HepG2 (cell line): ENCODE results near the gene RPL41. TPM values are rescaled to one million over a fixed set of nuclear protein-coding genes. Genes with fewer than 3 reads are reported as not detected.

Experiments
- ARNTL ChIP-seq: sonication (generic); formaldehyde crosslinking; IDR thresholded peaks from 2 replicates; pipeline ENCODE4 v1.4.0; 2020; ENCODE audit warnings: mild to moderate bottlenecking, missing genetic modification reagents
- ATRX ChIP-seq: sonication (generic); formaldehyde crosslinking; IDR thresholded peaks from 2 replicates; pipeline ENCODE4 v1.4.0; 2020; ENCODE audit warnings: missing genetic modification reagents, borderline replicate concordance
- GABPB1 ChIP-seq: IDR thresholded peaks from 2 replicates; pipeline ENCODE4 v1.6.1; 2016; ENCODE audit warnings: mild to moderate bottlenecking, missing genetic modification reagents, moderate library complexity, missing compliant biosample characterization
- HMG20A ChIP-seq: IDR thresholded peaks from 2 replicates; pipeline ENCODE4 v1.6.1; 2016; ENCODE audit warnings: borderline replicate concordance
- KDM4B ChIP-seq: sonication (generic); formaldehyde crosslinking; IDR thresholded peaks from 2 replicates; pipeline ENCODE4 v1.4.0; 2020; ENCODE audit warnings: missing genetic modification reagents
- PAWR ChIP-seq: sonication (generic); formaldehyde crosslinking; IDR thresholded peaks from 2 replicates; pipeline ENCODE4 v1.4.0; 2020; ENCODE audit warnings: missing genetic modification reagents, mild to moderate bottlenecking, borderline replicate concordance
- PHF8 ChIP-seq: sonication (generic); formaldehyde crosslinking; IDR thresholded peaks from 2 replicates; pipeline ENCODE4 v1.5.0; 2020; ENCODE audit warnings: missing genetic modification reagents
- SMYD3 ChIP-seq: sonication (generic); formaldehyde crosslinking; IDR thresholded peaks from 2 replicates; pipeline ENCODE4 v1.8.1; 2023; ENCODE audit warnings: mild to moderate bottlenecking, missing genetic modification reagents
- SRSF9 ChIP-seq: fragments of 200-400 bp; formaldehyde crosslinking; IDR thresholded peaks from 2 replicates; pipeline ENCODE4 v1.6.1; 2018; ENCODE audit warnings: borderline replicate concordance, mild to moderate bottlenecking, low read depth, low read length; ENCODE audit not compliant: insufficient read depth, poor library complexity, severe bottlenecking
- SSRP1 ChIP-seq: IDR thresholded peaks from 2 replicates; pipeline ENCODE4 v1.6.1; 2016; ENCODE audit warnings: control low read depth
- TSC22D2 ChIP-seq: sonication (generic); formaldehyde crosslinking; IDR thresholded peaks from 2 replicates; pipeline ENCODE4 v1.5.1; 2020; ENCODE audit warnings: missing genetic modification reagents, mild to moderate bottlenecking, borderline replicate concordance
- ZNF230 ChIP-seq: sonication (generic); formaldehyde crosslinking; IDR thresholded peaks from 2 replicates; pipeline ENCODE4 v1.4.0; 2020; ENCODE audit warnings: mild to moderate bottlenecking, missing genetic modification reagents
- ZNF282 ChIP-seq: fragments of 450-650 bp; IDR thresholded peaks from 2 replicates; pipeline ENCODE4 v1.6.1; 2018; ENCODE audit not compliant: partially characterized antibody
- ZNF383 ChIP-seq: sonication (generic); formaldehyde crosslinking; IDR thresholded peaks from 2 replicates; pipeline ENCODE4 v1.4.0; 2020; ENCODE audit warnings: missing genetic modification reagents, mild to moderate bottlenecking, borderline replicate concordance
- ZNF720 ChIP-seq: sonication (generic); formaldehyde crosslinking; IDR thresholded peaks from 2 replicates; pipeline ENCODE4 v1.4.0; 2020; ENCODE audit warnings: missing genetic modification reagents
- ZNF737 ChIP-seq: sonication (generic); formaldehyde crosslinking; IDR thresholded peaks from 2 replicates; pipeline ENCODE4 v1.5.0; 2020; ENCODE audit warnings: missing genetic modification reagents, mild to moderate bottlenecking, borderline replicate concordance
- polyA plus RNA-seq, 8 experiments: library from polyadenylated mRNA; depleted of rRNA in 3 of 8; stranded (reverse) in 7 of 8; unstranded in 1 of 8; fragments of >200 nt; fragmentation: Illumina TruSeq in 4 of 8; extraction: Trizol in 4 of 8; gene quantifications; 2 replicates each; pipeline versions ENCODE4 v1.2.1 to v1.2.3, GENCODE V29; 2011 to 2016; ENCODE audit warnings: low read depth in 4 of 8, missing spikeins in 1 of 8, mixed read lengths in 1 of 8; ENCODE audit not compliant: insufficient read depth in 1 of 8
- total RNA-seq, 5 experiments: library from RNA; depleted of rRNA; stranded (reverse); fragments of >200 nt; fragmentation: Illumina TruSeq; extraction: Trizol; gene quantifications; 2 replicates each; pipeline ENCODE4 v1.2.3, GENCODE V29; 2016; ENCODE audit warnings: low read depth in 1 of 5
- TF ChIP-seq, protein P1 (sequence below): sonication (generic); formaldehyde crosslinking; IDR thresholded peaks from 2 replicates; pipeline ENCODE4 v1.4.0; 2020; ENCODE audit warnings: missing genetic modification reagents
- TF ChIP-seq, protein P2 (sequence below): fragments of 450-650 bp; IDR thresholded peaks from 2 replicates; pipeline ENCODE4 v1.6.1; 2017
- TF ChIP-seq, protein P3 (sequence below): sonication (generic); formaldehyde crosslinking; IDR thresholded peaks from 2 replicates; pipeline ENCODE4 v1.5.0; 2020; ENCODE audit warnings: mild to moderate bottlenecking, missing genetic modification reagents
- TF ChIP-seq, protein P4 (sequence below), 2 experiments: sonication (generic) in 1 of 2; formaldehyde crosslinking in 1 of 2; IDR thresholded peaks; 2 replicates each; pipeline versions ENCODE4 v1.4.0 to v1.6.1; 2016 to 2020; ENCODE audit warnings: borderline replicate concordance in 1 of 2, low read depth in 1 of 2, mild to moderate bottlenecking in 1 of 2, missing genetic modification reagents in 1 of 2
- TF ChIP-seq, protein P5 (sequence below): sonication (generic); formaldehyde crosslinking; IDR thresholded peaks from 2 replicates; pipeline ENCODE4 v1.4.0; 2020; ENCODE audit warnings: mild to moderate bottlenecking, low read depth, missing genetic modification reagents

The RPL41 gene
- total and polyA plus RNA-seq, 2 of the 13 experiments (the other 11 are each of a cell fraction or from before 2014, with no cell fraction given): 4,012 to 7,670 TPM

DNA sequence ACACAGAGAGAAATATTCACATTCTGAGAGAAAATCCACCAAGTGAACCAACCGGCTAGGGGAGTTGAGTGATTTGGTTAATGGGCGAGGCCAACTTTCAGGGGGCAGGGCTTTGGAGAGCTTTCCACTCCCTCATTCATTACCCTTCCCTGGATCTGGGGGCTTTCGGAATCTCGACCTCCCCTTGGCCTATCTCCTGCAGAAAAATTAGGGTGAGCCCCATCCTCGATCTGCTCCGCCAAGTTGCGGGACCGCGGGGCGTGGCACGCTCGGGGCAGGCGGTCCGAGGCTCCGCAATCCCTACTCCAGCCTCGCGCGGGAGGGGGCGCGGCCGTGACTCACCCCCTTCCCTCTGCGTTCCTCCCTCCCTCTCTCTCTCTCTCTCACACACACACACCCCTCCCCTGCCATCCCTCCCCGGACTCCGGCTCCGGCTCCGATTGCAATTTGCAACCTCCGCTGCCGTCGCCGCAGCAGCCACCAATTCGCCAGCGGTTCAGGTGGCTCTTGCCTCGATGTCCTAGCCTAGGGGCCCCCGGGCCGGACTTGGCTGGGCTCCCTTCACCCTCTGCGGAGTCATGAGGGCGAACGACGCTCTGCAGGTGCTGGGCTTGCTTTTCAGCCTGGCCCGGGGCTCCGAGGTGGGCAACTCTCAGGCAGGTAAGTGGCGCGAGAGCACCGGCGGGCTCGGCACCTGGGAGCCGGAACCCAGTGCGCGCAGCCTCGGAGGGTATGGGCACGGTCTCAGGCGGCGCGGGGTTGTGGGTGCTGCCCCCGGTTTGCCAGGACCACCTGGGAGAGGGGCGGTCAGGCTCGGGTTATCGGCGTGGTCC, 36.5 kb upstream of the RPL41 start, which contains the start of gene ERBB3 (continued):
- TF ChIP-seq, protein P1, sequence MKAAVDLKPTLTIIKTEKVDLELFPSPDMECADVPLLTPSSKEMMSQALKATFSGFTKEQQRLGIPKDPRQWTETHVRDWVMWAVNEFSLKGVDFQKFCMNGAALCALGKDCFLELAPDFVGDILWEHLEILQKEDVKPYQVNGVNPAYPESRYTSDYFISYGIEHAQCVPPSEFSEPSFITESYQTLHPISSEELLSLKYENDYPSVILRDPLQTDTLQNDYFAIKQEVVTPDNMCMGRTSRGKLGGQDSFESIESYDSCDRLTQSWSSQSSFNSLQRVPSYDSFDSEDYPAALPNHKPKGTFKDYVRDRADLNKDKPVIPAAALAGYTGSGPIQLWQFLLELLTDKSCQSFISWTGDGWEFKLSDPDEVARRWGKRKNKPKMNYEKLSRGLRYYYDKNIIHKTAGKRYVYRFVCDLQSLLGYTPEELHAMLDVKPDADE (CRISPR knock-in tag): peak; percentile 25; the same call in 1 of the 2 replicates
- no peak for TF ChIP-seq TSC22D2 (CRISPR knock-in tag)
- no peak for TF ChIP-seq ZNF282
- no peak for TF ChIP-seq ZNF720 (CRISPR knock-in tag)
- TF ChIP-seq HMG20A (CRISPR knock-in tag): no peak
- no peak for TF ChIP-seq KDM4B
- TF ChIP-seq ARNTL: no peak
- TF ChIP-seq SMYD3: peak; percentile 95
- TF ChIP-seq GABPB1 (CRISPR knock-in tag): peak; percentile 72
- no peak for TF ChIP-seq PHF8 (CRISPR knock-in tag)
- no peak for TF ChIP-seq ATRX (CRISPR knock-in tag)
- TF ChIP-seq ZNF230 (CRISPR knock-in tag): no peak
- TF ChIP-seq SRSF9: no peak
- TF ChIP-seq, protein P2, sequence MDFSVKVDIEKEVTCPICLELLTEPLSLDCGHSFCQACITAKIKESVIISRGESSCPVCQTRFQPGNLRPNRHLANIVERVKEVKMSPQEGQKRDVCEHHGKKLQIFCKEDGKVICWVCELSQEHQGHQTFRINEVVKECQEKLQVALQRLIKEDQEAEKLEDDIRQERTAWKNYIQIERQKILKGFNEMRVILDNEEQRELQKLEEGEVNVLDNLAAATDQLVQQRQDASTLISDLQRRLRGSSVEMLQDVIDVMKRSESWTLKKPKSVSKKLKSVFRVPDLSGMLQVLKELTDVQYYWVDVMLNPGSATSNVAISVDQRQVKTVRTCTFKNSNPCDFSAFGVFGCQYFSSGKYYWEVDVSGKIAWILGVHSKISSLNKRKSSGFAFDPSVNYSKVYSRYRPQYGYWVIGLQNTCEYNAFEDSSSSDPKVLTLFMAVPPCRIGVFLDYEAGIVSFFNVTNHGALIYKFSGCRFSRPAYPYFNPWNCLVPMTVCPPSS: no peak
- TF ChIP-seq ZNF383 (CRISPR knock-in tag): no peak
- TF ChIP-seq, protein P3, sequence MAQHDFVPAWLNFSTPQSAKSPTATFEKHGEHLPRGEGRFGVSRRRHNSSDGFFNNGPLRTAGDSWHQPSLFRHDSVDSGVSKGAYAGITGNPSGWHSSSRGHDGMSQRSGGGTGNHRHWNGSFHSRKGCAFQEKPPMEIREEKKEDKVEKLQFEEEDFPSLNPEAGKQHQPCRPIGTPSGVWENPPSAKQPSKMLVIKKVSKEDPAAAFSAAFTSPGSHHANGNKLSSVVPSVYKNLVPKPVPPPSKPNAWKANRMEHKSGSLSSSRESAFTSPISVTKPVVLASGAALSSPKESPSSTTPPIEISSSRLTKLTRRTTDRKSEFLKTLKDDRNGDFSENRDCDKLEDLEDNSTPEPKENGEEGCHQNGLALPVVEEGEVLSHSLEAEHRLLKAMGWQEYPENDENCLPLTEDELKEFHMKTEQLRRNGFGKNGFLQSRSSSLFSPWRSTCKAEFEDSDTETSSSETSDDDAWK (CRISPR knock-in tag): no peak
- TF ChIP-seq ZNF737: no peak
- no peak for TF ChIP-seq PAWR (CRISPR knock-in tag)
- TF ChIP-seq, protein P4, sequence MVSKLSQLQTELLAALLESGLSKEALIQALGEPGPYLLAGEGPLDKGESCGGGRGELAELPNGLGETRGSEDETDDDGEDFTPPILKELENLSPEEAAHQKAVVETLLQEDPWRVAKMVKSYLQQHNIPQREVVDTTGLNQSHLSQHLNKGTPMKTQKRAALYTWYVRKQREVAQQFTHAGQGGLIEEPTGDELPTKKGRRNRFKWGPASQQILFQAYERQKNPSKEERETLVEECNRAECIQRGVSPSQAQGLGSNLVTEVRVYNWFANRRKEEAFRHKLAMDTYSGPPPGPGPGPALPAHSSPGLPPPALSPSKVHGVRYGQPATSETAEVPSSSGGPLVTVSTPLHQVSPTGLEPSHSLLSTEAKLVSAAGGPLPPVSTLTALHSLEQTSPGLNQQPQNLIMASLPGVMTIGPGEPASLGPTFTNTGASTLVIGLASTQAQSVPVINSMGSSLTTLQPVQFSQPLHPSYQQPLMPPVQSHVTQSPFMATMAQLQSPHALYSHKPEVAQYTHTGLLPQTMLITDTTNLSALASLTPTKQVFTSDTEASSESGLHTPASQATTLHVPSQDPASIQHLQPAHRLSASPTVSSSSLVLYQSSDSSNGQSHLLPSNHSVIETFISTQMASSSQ (IDR thresholded peaks at IDR 0.05; ENCODE audit: low read depth): no peak
- TF ChIP-seq, protein P4 (CRISPR knock-in tag; IDR thresholded peaks at IDR 0.05; ENCODE audit: borderline replicate concordance): peak; percentile 46
- peak; percentile 86; the same call in 1 of the 2 replicates for TF ChIP-seq SSRP1
- TF ChIP-seq, protein P5, sequence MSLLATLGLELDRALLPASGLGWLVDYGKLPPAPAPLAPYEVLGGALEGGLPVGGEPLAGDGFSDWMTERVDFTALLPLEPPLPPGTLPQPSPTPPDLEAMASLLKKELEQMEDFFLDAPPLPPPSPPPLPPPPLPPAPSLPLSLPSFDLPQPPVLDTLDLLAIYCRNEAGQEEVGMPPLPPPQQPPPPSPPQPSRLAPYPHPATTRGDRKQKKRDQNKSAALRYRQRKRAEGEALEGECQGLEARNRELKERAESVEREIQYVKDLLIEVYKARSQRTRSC (CRISPR knock-in tag): no peak
